HepG2 (cell line): ENCODE results near the gene ARVCF. TPM values are rescaled to one million over a fixed set of nuclear protein-coding genes. Genes with fewer than 3 reads are reported as not detected.

Experiments
- ATF7-NPFF ChIP-seq: sonication (generic); formaldehyde crosslinking; IDR thresholded peaks from 2 replicates; pipeline ENCODE4 v1.8.1; 2023; ENCODE audit warnings: mild to moderate bottlenecking, low read depth, missing genetic modification reagents, moderate library complexity
- CHD4 ChIP-seq: fragments of 200-600 bp; sonication (generic); IDR thresholded peaks from 2 replicates; pipeline ENCODE4 v1.7.0; 2017; ENCODE audit warnings: mild to moderate bottlenecking, low read length, borderline replicate concordance
- FOXK2 ChIP-seq: fragments of 450-650 bp; IDR thresholded peaks from 2 replicates; pipeline ENCODE4 v1.6.1; 2016
- KLF13 ChIP-seq: sonication (generic); formaldehyde crosslinking; IDR thresholded peaks from 2 replicates; pipeline ENCODE4 v1.4.0; 2020; ENCODE audit warnings: mild to moderate bottlenecking, missing genetic modification reagents
- NFKB2 ChIP-seq: sonication (generic); formaldehyde crosslinking; IDR thresholded peaks from 2 replicates; pipeline ENCODE4 v1.4.0; 2020; ENCODE audit warnings: missing genetic modification reagents, borderline replicate concordance
- POLR2AphosphoS2 ChIP-seq: IDR thresholded peaks from 2 replicates; pipeline ENCODE4 v1.6.1; 2011; ENCODE audit warnings: low read depth, low read length, improper control_type of control experiment
- SP4 ChIP-seq: sonication (generic); formaldehyde crosslinking; IDR thresholded peaks from 2 replicates; pipeline ENCODE4 v1.8.1; 2023; ENCODE audit warnings: mild to moderate bottlenecking, missing genetic modification reagents
- ZNF230 ChIP-seq: sonication (generic); formaldehyde crosslinking; IDR thresholded peaks from 2 replicates; pipeline ENCODE4 v1.4.0; 2020; ENCODE audit warnings: mild to moderate bottlenecking, missing genetic modification reagents
- ZNF501 ChIP-seq: sonication (generic); formaldehyde crosslinking; IDR thresholded peaks from 2 replicates; pipeline ENCODE4 v1.5.1; 2020; ENCODE audit warnings: mild to moderate bottlenecking, moderate library complexity, missing genetic modification reagents
- ZNF564 ChIP-seq: sonication (generic); formaldehyde crosslinking; IDR thresholded peaks from 2 replicates; pipeline ENCODE4 v1.8.1; 2023; ENCODE audit warnings: mild to moderate bottlenecking, missing genetic modification reagents
- polyA plus RNA-seq, 8 experiments: library from polyadenylated mRNA; depleted of rRNA in 3 of 8; stranded (reverse) in 7 of 8; unstranded in 1 of 8; fragments of >200 nt; fragmentation: Illumina TruSeq in 4 of 8; extraction: Trizol in 4 of 8; gene quantifications; 2 replicates each; pipeline versions ENCODE4 v1.2.1 to v1.2.3, GENCODE V29; 2011 to 2016; ENCODE audit warnings: low read depth in 4 of 8, missing spikeins in 1 of 8, mixed read lengths in 1 of 8; ENCODE audit not compliant: insufficient read depth in 1 of 8
- total RNA-seq, 5 experiments: library from RNA; depleted of rRNA; stranded (reverse); fragments of >200 nt; fragmentation: Illumina TruSeq; extraction: Trizol; gene quantifications; 2 replicates each; pipeline ENCODE4 v1.2.3, GENCODE V29; 2016; ENCODE audit warnings: low read depth in 1 of 5
- TF ChIP-seq, protein P1 (sequence below): IDR thresholded peaks from 2 replicates; pipeline ENCODE4 v1.6.1; 2016; ENCODE audit warnings: mild to moderate bottlenecking
- TF ChIP-seq, protein P2 (sequence below), 2 experiments: sonication (generic) in 1 of 2; formaldehyde crosslinking in 1 of 2; IDR thresholded peaks; 2 replicates each; pipeline versions ENCODE4 v1.4.0 to v1.6.1; 2016 to 2020; ENCODE audit warnings: borderline replicate concordance in 1 of 2, low read depth in 1 of 2, mild to moderate bottlenecking in 1 of 2, missing genetic modification reagents in 1 of 2
- TF ChIP-seq, protein P3 (sequence below): sonication (generic); formaldehyde crosslinking; IDR thresholded peaks from 2 replicates; pipeline ENCODE4 v1.4.0; 2020; ENCODE audit warnings: missing genetic modification reagents
- TF ChIP-seq, protein P4 (sequence below): sonication (generic); formaldehyde crosslinking; IDR thresholded peaks from 2 replicates; pipeline ENCODE4 v1.8.1; 2023; ENCODE audit warnings: missing genetic modification reagents, inconsistent platforms, borderline replicate concordance
- TF ChIP-seq, protein P5 (sequence below): sonication (generic); formaldehyde crosslinking; IDR thresholded peaks from 2 replicates; pipeline ENCODE4 v1.5.0; 2020; ENCODE audit warnings: missing genetic modification reagents

ARVCF gene
- total and polyA plus RNA-seq, 2 of the 13 experiments (the other 11 are each of a cell fraction or from before 2014, with no cell fraction given): 16.4 to 17.7 TPM

DNA sequence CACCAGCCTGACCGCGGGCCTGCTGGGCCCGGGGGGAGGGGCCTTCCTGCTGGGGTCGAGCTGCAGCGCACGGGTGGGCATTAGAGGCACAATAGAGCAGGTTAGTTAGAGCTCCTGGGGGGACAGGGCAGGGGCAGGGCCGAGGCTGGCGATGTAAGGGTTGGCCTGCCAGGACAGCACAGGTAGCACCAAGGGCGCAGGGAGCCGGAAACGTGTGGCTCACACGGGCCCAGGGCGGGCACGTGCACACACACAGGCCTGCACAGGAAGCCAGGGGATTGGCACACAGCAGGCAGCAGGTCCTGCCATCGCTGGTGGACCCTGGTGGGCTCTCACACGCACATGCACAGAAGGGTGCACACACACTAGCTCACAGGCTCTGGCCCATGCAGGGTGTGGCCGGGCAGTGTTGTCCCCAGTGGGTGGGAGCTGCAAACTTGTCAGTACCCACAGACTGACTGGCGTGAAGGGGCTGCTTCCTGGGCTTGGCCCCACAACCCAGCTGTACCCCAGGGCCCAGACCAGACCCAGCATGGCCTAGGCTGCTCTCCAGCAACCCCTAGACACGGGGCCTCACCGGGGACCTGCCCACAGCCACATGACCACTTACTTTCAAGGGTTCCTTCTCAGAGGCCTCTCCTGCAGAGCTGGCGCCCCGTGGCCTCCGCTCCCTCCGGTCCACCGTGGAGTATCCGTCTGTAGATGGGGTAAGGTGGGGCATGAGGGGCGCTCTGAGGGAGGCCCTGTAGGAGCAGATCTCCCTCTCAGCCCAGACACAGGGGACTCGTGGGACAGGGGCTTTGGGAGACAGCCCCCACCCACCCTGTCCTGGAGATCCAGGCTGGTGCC, 45.1 kb downstream of the ARVCF start (continued):
- TF ChIP-seq, protein P1, sequence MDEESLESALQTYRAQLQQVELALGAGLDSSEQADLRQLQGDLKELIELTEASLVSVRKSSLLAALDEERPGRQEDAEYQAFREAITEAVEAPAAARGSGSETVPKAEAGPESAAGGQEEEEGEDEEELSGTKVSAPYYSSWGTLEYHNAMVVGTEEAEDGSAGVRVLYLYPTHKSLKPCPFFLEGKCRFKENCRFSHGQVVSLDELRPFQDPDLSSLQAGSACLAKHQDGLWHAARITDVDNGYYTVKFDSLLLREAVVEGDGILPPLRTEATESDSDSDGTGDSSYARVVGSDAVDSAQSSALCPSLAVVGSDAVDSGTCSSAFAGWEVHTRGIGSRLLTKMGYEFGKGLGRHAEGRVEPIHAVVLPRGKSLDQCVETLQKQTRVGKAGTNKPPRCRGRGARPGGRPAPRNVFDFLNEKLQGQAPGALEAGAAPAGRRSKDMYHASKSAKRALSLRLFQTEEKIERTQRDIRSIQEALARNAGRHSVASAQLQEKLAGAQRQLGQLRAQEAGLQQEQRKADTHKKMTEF (CRISPR knock-in tag): 0 out of 2 replicates have a peak, but pooled peaks have one; percentile 23
- no peak for TF ChIP-seq POLR2AphosphoS2
- TF ChIP-seq ZNF564 (CRISPR knock-in tag): no peak
- TF ChIP-seq FOXK2: no peak
- TF ChIP-seq, protein P2, sequence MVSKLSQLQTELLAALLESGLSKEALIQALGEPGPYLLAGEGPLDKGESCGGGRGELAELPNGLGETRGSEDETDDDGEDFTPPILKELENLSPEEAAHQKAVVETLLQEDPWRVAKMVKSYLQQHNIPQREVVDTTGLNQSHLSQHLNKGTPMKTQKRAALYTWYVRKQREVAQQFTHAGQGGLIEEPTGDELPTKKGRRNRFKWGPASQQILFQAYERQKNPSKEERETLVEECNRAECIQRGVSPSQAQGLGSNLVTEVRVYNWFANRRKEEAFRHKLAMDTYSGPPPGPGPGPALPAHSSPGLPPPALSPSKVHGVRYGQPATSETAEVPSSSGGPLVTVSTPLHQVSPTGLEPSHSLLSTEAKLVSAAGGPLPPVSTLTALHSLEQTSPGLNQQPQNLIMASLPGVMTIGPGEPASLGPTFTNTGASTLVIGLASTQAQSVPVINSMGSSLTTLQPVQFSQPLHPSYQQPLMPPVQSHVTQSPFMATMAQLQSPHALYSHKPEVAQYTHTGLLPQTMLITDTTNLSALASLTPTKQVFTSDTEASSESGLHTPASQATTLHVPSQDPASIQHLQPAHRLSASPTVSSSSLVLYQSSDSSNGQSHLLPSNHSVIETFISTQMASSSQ (IDR thresholded peaks at IDR 0.05; ENCODE audit: low read depth): no peak
- TF ChIP-seq, protein P2 (CRISPR knock-in tag; IDR thresholded peaks at IDR 0.05; ENCODE audit: borderline replicate concordance): no peak
- no peak; the same call in 1 of the 2 replicates for TF ChIP-seq ZNF230 (CRISPR knock-in tag)
- no peak for TF ChIP-seq KLF13 (CRISPR knock-in tag)
- 0 out of 2 replicates have a peak, but pooled peaks have one; percentile 3 for TF ChIP-seq SP4 (CRISPR knock-in tag)
- TF ChIP-seq, protein P3, sequence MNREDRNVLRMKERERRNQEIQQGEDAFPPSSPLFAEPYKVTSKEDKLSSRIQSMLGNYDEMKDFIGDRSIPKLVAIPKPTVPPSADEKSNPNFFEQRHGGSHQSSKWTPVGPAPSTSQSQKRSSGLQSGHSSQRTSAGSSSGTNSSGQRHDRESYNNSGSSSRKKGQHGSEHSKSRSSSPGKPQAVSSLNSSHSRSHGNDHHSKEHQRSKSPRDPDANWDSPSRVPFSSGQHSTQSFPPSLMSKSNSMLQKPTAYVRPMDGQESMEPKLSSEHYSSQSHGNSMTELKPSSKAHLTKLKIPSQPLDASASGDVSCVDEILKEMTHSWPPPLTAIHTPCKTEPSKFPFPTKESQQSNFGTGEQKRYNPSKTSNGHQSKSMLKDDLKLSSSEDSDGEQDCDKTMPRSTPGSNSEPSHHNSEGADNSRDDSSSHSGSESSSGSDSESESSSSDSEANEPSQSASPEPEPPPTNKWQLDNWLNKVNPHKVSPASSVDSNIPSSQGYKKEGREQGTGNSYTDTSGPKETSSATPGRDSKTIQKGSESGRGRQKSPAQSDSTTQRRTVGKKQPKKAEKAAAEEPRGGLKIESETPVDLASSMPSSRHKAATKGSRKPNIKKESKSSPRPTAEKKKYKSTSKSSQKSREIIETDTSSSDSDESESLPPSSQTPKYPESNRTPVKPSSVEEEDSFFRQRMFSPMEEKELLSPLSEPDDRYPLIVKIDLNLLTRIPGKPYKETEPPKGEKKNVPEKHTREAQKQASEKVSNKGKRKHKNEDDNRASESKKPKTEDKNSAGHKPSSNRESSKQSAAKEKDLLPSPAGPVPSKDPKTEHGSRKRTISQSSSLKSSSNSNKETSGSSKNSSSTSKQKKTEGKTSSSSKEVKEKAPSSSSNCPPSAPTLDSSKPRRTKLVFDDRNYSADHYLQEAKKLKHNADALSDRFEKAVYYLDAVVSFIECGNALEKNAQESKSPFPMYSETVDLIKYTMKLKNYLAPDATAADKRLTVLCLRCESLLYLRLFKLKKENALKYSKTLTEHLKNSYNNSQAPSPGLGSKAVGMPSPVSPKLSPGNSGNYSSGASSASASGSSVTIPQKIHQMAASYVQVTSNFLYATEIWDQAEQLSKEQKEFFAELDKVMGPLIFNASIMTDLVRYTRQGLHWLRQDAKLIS: no peak
- TF ChIP-seq CHD4: no peak
- TF ChIP-seq, protein P4, sequence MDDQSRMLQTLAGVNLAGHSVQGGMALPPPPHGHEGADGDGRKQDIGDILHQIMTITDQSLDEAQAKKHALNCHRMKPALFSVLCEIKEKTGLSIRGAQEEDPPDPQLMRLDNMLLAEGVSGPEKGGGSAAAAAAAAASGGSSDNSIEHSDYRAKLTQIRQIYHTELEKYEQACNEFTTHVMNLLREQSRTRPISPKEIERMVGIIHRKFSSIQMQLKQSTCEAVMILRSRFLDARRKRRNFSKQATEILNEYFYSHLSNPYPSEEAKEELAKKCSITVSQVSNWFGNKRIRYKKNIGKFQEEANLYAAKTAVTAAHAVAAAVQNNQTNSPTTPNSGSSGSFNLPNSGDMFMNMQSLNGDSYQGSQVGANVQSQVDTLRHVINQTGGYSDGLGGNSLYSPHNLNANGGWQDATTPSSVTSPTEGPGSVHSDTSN: no peak
- TF ChIP-seq ATF7-NPFF (CRISPR knock-in tag): peak; percentile 71; the same call in 1 of the 2 replicates
- 0 out of 2 replicates have a peak, but pooled peaks have one; percentile 2 for TF ChIP-seq ZNF501 (CRISPR knock-in tag)
- TF ChIP-seq, protein P5, sequence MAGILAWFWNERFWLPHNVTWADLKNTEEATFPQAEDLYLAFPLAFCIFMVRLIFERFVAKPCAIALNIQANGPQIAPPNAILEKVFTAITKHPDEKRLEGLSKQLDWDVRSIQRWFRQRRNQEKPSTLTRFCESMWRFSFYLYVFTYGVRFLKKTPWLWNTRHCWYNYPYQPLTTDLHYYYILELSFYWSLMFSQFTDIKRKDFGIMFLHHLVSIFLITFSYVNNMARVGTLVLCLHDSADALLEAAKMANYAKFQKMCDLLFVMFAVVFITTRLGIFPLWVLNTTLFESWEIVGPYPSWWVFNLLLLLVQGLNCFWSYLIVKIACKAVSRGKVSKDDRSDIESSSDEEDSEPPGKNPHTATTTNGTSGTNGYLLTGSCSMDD (CRISPR knock-in tag): 0 out of 2 replicates have a peak, but pooled peaks have one; percentile 36
- no peak for TF ChIP-seq NFKB2 (CRISPR knock-in tag)
